Lower lobe of right lung (tissue), 2 donors: ENCODE measurements around the gene BLVRA. TPM values are rescaled to one million over a fixed set of nuclear protein-coding genes. Genes with fewer than 3 reads are reported as not detected.

Source experiments
- ATAC-seq, 2 donors: fragments of 200-7000 bp; cut with Tn5 transposase; one replicate each; pipeline ENCODE4 v1.9.1; 2020 to 2022; ENCODE audit warnings: mild to moderate bottlenecking in 2 of 2, moderate library complexity in 2 of 2
- DNase-seq: peaks from one replicate; pipeline ENCODE4 v3.0.0-alpha.2; 2020
- H3K27ac ChIP-seq: fragments of 200-600 bp; one replicate; pipeline ENCODE4 v1.8.0; 2022
- H3K27me3 ChIP-seq: fragments of 200-600 bp; one replicate; pipeline ENCODE4 v1.8.0; 2022; ENCODE audit warnings: low read depth
- H3K36me3 ChIP-seq: fragments of 200-600 bp; one replicate; pipeline ENCODE4 v1.8.0; 2022; ENCODE audit warnings: mild to moderate bottlenecking
- H3K4me1 ChIP-seq: fragments of 200-600 bp; one replicate; pipeline ENCODE4 v1.8.0; 2022
- H3K4me3 ChIP-seq: fragments of 200-600 bp; one replicate; pipeline ENCODE4 v1.8.0; 2022; ENCODE audit warnings: mild to moderate bottlenecking
- H3K9me3 ChIP-seq: fragments of 200-600 bp; one replicate; pipeline ENCODE4 v1.8.0; 2022
- CTCF ChIP-seq: fragments of 200-600 bp; IDR thresholded peaks from one replicate; pipeline ENCODE4 v1.8.0; 2022; ENCODE audit warnings: antibody characterized with exemption, mild to moderate bottlenecking
- intact Hi-C: fragments of 100-400 bp; cut with DNase I; formaldehyde crosslinking; loops from one replicate; pipeline ENCODE4 v1.11.0; 2022
- total RNA-seq: library from RNA; stranded (reverse); fragmentation: NEBNext Ultra II Directional; extraction: Animal tissue kit (Norgen Biotek cat#: 25700); gene quantifications from one replicate; pipeline ENCODE4 v1.2.1, GENCODE V29; 2021
- donor health status: DM: no; HTN: yes; CAD: no; lungs with severe emphysema.

The BLVRA gene
- total RNA-seq, 1 donor from 2014 or later = 106 TPM

GRCh38 chr7:43737467-43738127 is 20.9 kb upstream of the BLVRA start:
- no peaks in the 10 kb centered on the region for H3K36me3 ChIP-seq
- ATAC-seq (peak in 1 of 2 donors; percentile 35), DNase-seq (no peak)
- intact Hi-C loops = no loop called here
- no peak overlapping the region for H3K27ac ChIP-seq
- no peak overlapping the region for H3K4me3 ChIP-seq
- no peaks in the 10 kb centered on the region for H3K4me1 ChIP-seq
- H3K27me3 ChIP-seq = no peaks in the 10 kb centered on the region
- TF ChIP-seq CTCF = no peak
- H3K9me3 ChIP-seq = no peaks in the 10 kb centered on the region

GRCh38 chr7:43742692-43743091 is 15.8 kb upstream of the BLVRA start:
- Histone ChIP-seq H3K9me3 (no peaks in the 10 kb centered on the region), H3K36me3 (no peaks in the 10 kb centered on the region), H3K4me1 (no peaks in the 10 kb centered on the region), H3K27me3 (no peaks in the 10 kb centered on the region), H3K4me3 (no peak overlapping the region), H3K27ac (no peak overlapping the region)
- TF ChIP-seq CTCF = no peak
- intact Hi-C loops = no loop called here
- DNase-seq = no peak
- ATAC-seq = no peak

- ATAC-seq = no peak
- TF ChIP-seq CTCF = no peak
These were observed 11.0 kb upstream of the BLVRA start for GRCh38 chr7:43747328-43748105.

GRCh38 chr7:43749383-43749940 is 9.0 kb upstream of the BLVRA start:
- Histone ChIP-seq H3K27ac (no peak overlapping the region), H3K27me3 (no peaks in the 10 kb centered on the region), H3K4me3 (no peak overlapping the region), H3K36me3 (no peaks in the 10 kb centered on the region), H3K4me1 (no peaks in the 10 kb centered on the region), H3K9me3 (no peaks in the 10 kb centered on the region)
- no peak for TF ChIP-seq CTCF
- ATAC-seq (peak in 1 of 2 donors; percentile 18), DNase-seq (no peak)
- intact Hi-C loops = no loop called here

More at GRCh38 chr7:43747328-43748105, 11.0 kb upstream of the BLVRA start:
- Histone ChIP-seq H3K36me3 (no peaks in the 10 kb centered on the region), H3K4me3 (no peak overlapping the region), H3K27ac (no peak overlapping the region), H3K27me3 (no peaks in the 10 kb centered on the region), H3K4me1 (no peaks in the 10 kb centered on the region), H3K9me3 (no peaks in the 10 kb centered on the region)
- DNase-seq = no peak
- intact Hi-C loops = no loop called here

GRCh38 chr7:43750016-43750887 is 8.2 kb upstream of the BLVRA start:
- Histone ChIP-seq H3K9me3 (no peaks in the 10 kb centered on the region), H3K27me3 (no peaks in the 10 kb centered on the region), H3K27ac (no peak overlapping the region), H3K36me3 (no peaks in the 10 kb centered on the region), H3K4me3 (no peak overlapping the region), H3K4me1 (no peaks in the 10 kb centered on the region)
- DNase-seq (no peak), ATAC-seq (peak; percentile 35 to 66)
- intact Hi-C loops = no loop called here
- TF ChIP-seq CTCF = no peak
